ENCODE measurements around the gene OR51F2.

Gene OR51F2

DNA sequence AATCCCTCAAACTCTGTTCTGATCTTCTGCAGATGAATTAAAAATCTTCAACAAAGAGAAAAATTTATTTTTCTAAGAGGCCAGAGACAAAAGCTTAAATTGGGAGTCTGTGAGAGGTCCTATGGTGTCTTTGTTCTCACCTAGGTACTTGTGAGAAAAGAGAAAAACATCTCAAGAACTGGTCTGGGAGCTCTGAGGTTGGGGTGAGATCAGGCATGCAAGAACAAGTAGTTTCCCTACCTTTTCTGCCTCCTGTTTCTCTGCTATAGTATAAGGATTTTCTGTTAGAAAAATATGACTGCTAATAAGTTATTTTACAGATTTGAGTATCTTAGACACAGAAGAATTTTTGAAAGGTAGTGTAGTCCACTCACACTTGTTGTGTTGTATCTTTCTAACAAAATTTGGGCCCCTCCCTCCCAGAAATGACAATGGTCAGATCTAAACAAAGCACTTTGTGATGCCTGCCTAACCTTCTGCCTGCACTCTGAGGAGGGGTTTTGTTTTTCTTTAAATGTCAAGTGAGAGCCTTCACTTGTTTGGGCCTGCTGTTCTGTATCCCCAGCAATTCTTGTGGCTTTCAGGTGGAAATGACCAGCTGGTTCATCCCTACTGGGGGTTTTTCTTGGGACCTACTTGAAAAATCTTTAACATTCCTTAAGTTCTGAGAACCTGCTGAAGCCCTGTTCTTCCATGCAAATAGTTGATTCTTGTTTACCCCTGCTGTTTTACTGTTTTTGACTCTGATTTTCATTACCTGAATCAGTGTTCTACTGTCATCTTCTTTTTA lies 41.5 kb downstream of the OR51F2 start:
- Histone ChIP-seq H3K9ac (ENCODE audit: low read depth, low read length, poor library complexity, severe bottlenecking) (no peak overlapping the region), H3K9me2 (replicated peaks; ENCODE audit: low read depth, low read length) (no peaks in the 10 kb centered on the region), H3K36me3 (ENCODE audit: insufficient read depth, low read length) (no peaks in the 10 kb centered on the region), H3K79me2 (ENCODE audit: insufficient read depth, low read length) (no peaks in the 10 kb centered on the region), H3K4me3 (ENCODE audit: low read length, poor library complexity, severe bottlenecking) (no peak overlapping the region), H3K4me2 (ENCODE audit: low read depth, low read length, poor library complexity, severe bottlenecking) (no peak overlapping the region), H2AFZ (ENCODE audit: low read length) (no peak overlapping the region), H3K4me1 (ENCODE audit: insufficient read depth, low read length, poor library complexity, severe bottlenecking) (no peaks in the 10 kb centered on the region), H3F3A (ENCODE audit: low read depth) (no peaks in the 10 kb centered on the region), H3K27me3 (ENCODE audit: insufficient read depth, low read length, poor library complexity, severe bottlenecking) (no peaks in the 10 kb centered on the region), H3K9me3 (ENCODE audit: insufficient read depth, low read depth, low read length) (no peaks in the 10 kb centered on the region), H4K20me1 (ENCODE audit: insufficient read depth, low read length, poor library complexity, severe bottlenecking) (no peaks in the 10 kb centered on the region)
- TF ChIP-seq, protein P1, sequence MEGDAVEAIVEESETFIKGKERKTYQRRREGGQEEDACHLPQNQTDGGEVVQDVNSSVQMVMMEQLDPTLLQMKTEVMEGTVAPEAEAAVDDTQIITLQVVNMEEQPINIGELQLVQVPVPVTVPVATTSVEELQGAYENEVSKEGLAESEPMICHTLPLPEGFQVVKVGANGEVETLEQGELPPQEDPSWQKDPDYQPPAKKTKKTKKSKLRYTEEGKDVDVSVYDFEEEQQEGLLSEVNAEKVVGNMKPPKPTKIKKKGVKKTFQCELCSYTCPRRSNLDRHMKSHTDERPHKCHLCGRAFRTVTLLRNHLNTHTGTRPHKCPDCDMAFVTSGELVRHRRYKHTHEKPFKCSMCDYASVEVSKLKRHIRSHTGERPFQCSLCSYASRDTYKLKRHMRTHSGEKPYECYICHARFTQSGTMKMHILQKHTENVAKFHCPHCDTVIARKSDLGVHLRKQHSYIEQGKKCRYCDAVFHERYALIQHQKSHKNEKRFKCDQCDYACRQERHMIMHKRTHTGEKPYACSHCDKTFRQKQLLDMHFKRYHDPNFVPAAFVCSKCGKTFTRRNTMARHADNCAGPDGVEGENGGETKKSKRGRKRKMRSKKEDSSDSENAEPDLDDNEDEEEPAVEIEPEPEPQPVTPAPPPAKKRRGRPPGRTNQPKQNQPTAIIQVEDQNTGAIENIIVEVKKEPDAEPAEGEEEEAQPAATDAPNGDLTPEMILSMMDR (conservative IDR thresholded peaks at IDR 0.05; ENCODE audit: low read length), result no peak
- TF ChIP-seq EZH2phosphoT487 (IDR thresholded peaks at IDR 0.05; ENCODE audit: borderline replicate concordance), result no peak

DNA sequence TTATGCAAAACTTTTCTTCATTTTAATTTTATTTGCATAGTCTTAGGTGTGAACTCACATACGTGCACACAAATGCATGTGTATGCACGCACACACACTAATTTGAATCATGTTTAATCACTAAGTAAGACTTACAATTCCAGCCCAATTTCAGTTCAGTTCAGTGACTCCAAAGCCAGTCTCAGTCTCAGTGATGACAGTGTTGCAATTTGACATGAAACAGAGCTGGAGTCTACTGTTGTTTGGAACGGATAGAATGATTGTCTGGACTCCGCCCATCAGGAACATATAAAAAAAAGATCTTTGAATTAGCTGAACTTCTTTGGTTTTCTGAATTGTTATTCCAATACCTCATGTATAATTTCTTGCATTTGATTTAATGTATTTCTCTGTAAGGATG lies 42.8 kb downstream of the OR51F2 start:
- H3F3A ChIP-seq (ENCODE audit: low read depth), result no peaks in the 10 kb centered on the region
- TF ChIP-seq EZH2phosphoT487 (IDR thresholded peaks at IDR 0.05; ENCODE audit: borderline replicate concordance), result no peak
- TF ChIP-seq, protein P1 (conservative IDR thresholded peaks at IDR 0.05; ENCODE audit: low read length), result no peak
- H3K4me3 ChIP-seq (ENCODE audit: low read length, poor library complexity, severe bottlenecking), result no peak overlapping the region
- no peaks in the 10 kb centered on the region for H3K9me3 ChIP-seq (ENCODE audit: insufficient read depth, low read depth, low read length)
- H3K4me1 ChIP-seq (ENCODE audit: insufficient read depth, low read length, poor library complexity, severe bottlenecking), result no peaks in the 10 kb centered on the region
- H3K4me2 ChIP-seq (ENCODE audit: low read depth, low read length, poor library complexity, severe bottlenecking), result no peak overlapping the region
- H3K9ac ChIP-seq (ENCODE audit: low read depth, low read length, poor library complexity, severe bottlenecking), result no peak overlapping the region
- no peak overlapping the region for H2AFZ ChIP-seq (ENCODE audit: low read length)
- H3K36me3 ChIP-seq (ENCODE audit: insufficient read depth, low read length), result no peaks in the 10 kb centered on the region
- no peaks in the 10 kb centered on the region for H3K79me2 ChIP-seq (ENCODE audit: insufficient read depth, low read length)
- no peaks in the 10 kb centered on the region for H4K20me1 ChIP-seq (ENCODE audit: insufficient read depth, low read length, poor library complexity, severe bottlenecking)
- no peaks in the 10 kb centered on the region for H3K9me2 ChIP-seq (replicated peaks; ENCODE audit: low read depth, low read length)
- H3K27me3 ChIP-seq (ENCODE audit: insufficient read depth, low read length, poor library complexity, severe bottlenecking), result no peaks in the 10 kb centered on the region

DNA sequence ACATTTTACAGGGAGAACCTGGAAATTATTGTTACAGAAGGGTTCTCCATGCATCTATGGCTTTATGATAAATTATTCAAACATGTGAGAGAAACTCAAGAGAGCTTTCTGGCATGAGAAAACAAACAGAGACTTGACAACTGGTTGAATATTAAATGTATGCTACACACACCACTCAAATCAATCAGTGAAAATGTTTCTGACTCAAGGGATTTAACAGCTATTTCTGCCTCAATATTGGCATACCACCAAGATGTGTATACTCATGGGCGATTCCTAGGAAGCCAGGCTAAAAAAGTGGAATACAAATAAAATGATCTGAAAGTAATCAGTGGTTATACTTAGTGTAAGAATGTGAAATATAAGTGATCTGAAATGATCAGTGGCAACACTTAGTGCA lies 44.7 kb downstream of the OR51F2 start:
- Histone ChIP-seq H3F3A (ENCODE audit: low read depth) (no peaks in the 10 kb centered on the region), H3K36me3 (ENCODE audit: insufficient read depth, low read length) (no peaks in the 10 kb centered on the region), H3K9ac (ENCODE audit: low read depth, low read length, poor library complexity, severe bottlenecking) (no peak overlapping the region), H4K20me1 (ENCODE audit: insufficient read depth, low read length, poor library complexity, severe bottlenecking) (no peaks in the 10 kb centered on the region), H3K4me1 (ENCODE audit: insufficient read depth, low read length, poor library complexity, severe bottlenecking) (no peaks in the 10 kb centered on the region), H3K9me3 (ENCODE audit: insufficient read depth, low read depth, low read length) (no peaks in the 10 kb centered on the region), H3K4me2 (ENCODE audit: low read depth, low read length, poor library complexity, severe bottlenecking) (no peak overlapping the region), H3K4me3 (ENCODE audit: low read length, poor library complexity, severe bottlenecking) (no peak overlapping the region), H3K79me2 (ENCODE audit: insufficient read depth, low read length) (no peaks in the 10 kb centered on the region), H3K27me3 (ENCODE audit: insufficient read depth, low read length, poor library complexity, severe bottlenecking) (no peaks in the 10 kb centered on the region), H3K9me2 (replicated peaks; ENCODE audit: low read depth, low read length) (no peaks in the 10 kb centered on the region), H2AFZ (ENCODE audit: low read length) (no peak overlapping the region)
- TF ChIP-seq, protein P1 (conservative IDR thresholded peaks at IDR 0.05; ENCODE audit: low read length), result no peak
- TF ChIP-seq EZH2phosphoT487 (IDR thresholded peaks at IDR 0.05; ENCODE audit: borderline replicate concordance), result no peak

Measured in Loucy (cell line).